ENCODE data around the gene RAC2.
"Not testable (repeated sequence)": the region's sequence is repeated elsewhere in the genome, so short reads cannot be mapped to it uniquely, and the experiment has no call there.

The RAC2 gene

DNA sequence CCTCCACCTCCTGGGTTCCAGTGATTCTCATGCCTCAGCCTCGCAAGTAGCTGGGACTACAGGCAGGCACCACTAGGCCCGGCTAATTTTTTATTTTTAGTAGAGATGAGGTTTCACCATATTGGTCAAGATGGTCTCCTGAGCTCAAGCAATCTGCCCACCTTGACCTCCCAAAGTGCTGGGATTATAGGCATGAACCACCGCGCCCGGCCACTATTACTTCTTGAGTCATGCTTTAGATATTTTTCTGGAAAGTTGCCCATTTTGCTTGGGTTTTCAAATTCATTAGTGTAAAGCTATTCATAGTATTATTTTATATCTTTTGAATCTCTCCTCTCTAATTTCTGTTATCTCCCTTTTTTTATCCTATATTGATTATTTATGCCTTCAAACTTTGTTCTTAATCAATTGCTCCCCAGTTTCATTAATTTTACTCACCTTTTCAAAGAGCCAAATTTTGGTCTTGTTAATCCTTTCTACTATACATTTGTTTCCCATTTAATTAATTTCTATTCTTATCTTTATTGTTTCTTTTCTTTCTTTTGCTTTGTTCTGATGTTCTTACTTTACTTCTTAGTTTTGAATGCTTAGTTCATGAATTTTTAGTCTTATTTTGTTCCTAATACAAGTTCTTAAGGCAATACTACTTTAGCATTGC is 10.3 kb upstream of the RAC2 start:
- DNase-seq: no peak

DNA sequence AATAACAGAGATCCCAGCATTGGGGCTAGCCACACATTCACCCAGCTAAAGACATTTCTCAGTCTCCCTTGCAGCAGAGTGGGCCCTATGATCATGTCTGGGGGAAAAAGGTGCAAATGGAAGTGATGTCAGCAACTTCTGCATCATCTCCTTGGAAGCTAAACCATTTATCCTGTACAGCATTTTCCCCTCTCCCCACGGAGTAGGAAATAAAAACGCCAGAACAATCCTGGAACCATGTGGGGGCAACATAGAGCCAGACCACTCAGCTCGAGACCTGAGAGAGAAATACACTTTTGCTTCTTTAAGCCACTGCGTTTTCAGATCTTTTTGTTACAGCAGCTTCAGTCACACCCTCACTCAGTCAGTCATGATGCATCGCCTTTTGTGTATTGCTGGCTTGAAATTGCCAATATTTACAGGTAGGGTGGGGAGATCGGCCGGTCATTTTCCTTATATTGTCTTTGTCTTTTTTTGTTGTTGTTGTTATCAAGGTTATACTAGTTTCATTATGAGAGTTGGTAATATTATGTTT is 9.1 kb upstream of the RAC2 start:
- no peak for DNase-seq

DNA sequence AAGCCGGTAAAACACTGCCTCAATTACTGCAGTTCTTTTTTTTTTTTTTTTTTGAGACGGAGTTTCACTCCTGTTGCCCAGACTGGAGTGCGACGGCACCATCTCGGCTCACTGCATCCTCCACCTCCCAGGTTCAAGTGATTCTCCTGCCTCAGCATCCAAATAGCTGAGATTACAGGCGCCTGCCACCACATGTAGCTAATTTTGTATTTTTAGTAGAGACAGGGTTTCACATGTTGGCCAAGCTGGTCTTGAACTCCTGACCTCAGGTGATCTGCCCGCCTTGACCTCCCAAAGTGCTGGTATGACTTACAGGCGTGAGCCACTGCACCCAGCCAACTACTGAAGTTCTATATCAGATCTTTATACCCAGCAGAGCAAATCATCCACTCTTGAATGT is 7.8 kb upstream of the RAC2 start:
- not testable (repeated sequence) for DNase-seq

DNA sequence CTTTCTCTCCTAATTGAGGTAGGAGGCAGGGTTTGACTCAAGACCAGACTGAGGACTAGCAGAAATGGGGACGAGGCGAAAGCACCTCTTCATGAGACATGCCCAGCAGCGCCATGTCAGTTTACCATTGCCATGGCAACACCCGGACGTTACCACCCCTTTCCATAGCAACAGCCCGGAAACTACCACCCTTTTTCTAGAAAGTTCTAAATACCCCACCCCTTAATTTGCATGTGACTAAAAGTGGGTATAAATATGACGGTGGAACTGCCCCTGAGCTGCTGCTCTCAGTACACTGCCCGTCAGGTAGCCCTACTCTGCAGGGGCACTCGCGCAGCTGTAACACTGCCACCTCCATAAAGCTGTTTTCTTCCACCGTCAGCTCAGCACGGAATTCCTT is 5.9 kb upstream of the RAC2 start:
- DNase-seq: no peak

DNA sequence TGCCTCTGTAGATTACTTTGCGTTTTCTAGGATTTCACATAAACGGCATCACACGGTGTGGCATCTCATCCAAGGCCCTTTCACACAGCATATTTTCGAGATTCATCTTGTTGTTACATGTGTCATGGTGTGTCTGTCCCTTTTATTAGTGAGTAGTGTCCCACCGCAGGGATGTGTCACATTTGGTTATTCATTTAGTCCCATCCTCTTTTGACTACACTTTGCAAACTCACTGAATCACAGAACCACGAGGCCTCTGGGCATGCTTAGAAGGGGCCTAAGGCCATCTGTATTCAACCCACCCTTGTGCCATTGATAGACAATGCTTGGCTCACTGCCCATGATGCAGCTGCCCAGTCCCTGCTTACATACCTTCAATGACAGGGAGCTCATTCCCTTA is 4.2 kb upstream of the RAC2 start:
- no peak for DNase-seq

DNA sequence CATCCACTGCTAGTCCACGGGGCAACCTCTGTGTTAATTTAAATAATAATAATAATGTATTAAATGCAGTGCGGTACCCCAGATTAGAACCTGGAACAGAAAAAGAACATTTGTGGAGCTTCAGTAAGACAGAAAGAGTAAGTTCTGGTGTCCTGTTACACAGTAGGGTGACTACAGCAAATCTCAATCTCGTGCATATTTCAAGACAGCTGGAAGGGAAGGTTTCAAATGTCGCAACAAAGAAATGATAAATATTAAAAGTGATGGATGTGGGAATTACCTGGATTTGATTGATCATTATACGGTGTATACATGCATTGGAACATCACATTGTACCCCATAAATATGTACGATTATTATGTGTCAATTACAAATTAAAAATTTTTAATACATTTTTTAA is 1.7 kb upstream of the RAC2 start:
- no peak for DNase-seq

DNA sequence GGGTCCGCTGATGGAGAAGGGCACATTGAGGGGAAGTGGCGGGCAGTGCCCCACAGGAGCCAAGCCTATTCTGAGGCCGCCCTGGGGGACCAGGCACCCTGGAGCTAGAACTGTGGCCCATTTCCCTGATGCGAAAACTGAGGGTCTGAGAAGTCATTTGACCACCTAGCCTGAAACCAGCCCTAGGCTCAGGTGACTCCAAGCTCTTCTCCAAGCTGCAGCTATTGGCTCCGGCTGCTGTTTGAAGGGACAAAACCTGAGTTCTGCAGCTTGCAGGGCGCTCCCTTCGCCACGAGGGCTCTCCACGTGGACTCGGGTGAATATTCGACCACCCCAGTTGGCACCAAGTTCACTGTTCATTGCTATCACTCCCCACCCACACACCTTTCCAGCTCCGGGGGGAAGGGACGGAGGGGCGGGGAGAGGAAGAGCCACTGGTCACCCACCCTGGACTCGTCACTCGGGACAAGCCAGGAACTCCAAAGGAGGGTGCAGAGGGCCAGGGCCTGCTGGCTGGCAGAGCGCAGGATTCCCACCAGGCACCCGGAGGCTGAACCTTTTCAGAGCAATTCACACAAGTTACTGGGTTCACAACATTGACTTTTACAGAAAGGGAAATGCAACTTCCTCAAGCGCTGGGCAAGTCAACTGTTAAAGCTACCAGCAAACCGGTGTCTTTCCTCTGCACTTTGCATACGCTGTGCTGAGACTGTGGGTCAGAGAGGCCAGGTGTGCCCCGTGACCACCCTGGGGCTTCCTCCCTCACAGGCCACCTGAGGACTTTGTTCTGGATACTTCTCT is 1.1 kb upstream of the RAC2 start:
- no peak for DNase-seq

DNA sequence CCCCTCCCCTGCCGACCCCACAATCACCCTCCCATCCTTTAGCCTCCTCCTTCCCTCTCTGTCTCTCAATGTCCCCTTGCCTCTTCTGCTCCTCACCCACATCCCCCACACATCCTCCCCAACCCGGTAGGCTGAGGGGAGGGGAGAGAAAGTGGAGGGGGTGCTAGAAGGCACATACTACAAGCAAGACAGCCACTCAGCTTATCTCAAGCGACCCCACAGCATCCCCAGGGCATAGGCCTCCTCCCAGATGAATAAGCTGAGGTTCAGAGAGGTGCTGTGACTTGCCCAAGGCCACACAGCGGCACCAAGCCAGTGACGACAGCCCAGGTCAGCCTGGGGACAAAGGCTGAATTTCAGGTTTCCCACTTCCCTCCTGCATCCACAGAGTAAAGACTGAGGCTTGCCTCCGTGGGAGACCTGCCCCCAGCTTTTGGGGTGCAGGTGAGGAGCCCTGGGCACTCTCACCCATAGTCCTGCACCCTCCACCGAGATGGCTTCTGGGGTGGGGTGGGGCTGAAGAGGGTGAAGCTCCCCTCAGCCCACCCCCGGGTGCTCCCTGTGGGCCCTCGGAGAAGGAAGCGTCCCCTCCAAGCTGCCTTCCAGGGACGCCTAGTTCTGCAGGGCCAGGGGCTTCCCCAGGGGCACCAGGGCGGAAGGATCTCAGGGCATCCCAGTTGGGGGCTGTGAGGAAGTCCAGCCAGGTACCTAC is 511 bp downstream of the RAC2 start:
- DNase-seq: no peak

DNA sequence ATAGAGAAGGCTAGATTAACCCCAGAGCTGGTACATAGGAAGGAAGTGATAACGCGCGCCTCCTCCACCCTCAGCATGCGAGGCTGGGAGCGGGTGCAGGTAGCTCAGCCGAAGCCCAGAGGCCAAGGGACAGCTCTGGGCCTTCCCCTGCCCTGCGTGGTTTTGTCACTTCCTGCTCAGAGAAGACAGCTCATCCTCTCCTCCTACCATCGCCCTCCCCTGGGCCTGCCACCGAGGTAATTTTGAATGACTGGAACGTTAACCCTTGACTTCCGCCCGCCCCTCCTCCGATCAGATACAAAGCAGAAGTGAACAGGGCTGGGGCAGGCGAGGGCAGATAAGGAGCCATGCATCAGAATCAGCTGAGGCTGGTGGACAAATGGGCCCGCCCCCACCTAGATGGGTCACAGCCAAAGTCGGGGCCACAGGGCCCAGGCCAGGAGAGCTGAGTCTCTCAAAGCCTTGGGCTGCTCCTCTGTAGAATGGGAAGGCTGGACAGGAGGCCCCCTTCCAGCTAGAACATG is 1.6 kb downstream of the RAC2 start:
- DNase-seq: no peak

DNA sequence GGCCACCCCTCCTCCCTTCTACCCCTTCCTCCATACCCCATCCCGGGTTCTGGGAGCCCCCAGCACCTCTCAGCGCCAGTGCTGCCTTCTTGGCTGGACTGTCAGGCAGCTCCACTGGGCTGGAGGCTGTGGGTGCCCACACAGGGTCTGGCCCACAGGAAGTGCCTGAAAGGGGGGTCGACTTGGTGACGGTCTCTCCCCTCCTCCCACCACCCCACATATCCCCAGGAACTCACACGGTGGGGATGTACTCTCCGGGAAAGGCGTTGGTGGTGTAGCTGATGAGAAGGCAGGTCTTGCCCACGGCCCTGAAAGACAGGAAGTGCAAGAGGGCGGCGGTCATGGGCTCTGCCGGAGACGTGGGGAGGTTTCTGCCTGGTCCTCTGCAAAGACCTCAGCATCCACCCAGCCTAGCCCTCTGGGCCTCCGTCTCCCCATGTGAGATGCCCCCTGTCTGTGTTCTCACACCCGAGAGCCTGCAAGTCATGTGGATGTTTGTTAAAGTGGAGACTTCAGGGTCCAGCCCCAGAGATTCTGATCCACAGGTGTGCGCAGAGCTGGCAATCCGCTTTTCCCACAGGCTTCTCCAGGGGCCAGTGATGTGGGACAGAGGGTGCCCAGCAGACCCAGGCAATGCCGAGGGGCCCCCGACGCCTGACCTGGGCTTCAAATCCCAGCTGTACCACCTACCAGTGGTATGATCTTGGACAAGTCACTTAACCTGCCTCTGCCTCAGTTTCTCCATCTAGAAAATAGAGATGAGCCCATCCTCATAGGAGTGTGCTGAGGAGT is 2.5 kb downstream of the RAC2 start:
- DNase-seq: no peak

DNA sequence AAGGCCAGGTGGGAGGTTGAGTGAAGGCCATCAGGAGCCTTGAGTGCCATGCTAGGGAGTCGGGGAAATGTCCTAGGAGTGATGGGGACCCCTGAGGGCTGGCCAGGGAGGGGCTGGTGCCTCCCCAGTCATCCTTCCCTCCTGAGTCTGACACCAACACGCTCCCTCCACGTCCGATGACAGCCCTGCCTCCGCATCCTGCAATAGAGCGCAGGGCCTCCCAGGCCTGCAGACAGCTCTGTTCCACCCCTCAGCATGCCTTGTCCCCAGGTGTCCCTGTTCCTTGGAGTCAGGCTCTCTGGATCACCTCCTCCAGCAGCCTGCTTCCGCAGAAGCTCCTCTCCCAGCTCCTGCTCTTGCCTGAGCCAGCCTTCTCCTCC is 3.1 kb downstream of the RAC2 start:
- no peak for DNase-seq

DNA sequence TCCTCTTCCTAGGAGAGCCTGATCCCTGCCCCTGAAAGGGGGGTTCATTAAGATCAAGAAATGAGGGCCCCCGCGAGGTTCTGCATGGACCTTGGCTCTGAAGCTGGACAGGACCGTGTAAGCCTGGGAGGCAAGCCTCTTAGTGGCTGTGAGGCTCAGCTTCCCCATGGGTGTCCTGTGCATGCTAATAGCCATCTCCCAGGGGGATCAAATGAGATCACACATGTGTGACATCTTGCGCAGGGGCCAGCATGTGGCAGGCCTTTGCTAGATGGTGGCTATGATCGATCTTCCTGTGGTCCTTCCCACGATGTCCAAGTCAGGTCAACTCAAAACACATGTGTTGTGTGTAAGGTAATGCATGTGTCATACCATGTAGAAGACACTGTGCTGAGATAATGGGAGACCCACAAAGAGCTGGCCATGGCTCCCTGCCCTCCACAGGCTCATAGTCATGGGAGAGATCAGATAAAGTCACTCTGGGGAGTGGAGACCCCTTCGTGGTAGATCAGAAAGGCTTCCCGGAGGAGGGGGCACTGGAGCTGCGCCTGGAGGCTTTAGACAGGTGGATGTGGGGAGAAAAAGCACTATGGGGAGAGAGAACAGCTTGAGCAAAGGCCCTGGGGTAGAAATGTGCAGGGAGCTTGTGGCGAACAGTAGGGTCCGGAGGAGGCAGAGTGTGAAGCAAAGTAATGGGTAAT is 3.7 kb downstream of the RAC2 start:
- DNase-seq: no peak

DNA sequence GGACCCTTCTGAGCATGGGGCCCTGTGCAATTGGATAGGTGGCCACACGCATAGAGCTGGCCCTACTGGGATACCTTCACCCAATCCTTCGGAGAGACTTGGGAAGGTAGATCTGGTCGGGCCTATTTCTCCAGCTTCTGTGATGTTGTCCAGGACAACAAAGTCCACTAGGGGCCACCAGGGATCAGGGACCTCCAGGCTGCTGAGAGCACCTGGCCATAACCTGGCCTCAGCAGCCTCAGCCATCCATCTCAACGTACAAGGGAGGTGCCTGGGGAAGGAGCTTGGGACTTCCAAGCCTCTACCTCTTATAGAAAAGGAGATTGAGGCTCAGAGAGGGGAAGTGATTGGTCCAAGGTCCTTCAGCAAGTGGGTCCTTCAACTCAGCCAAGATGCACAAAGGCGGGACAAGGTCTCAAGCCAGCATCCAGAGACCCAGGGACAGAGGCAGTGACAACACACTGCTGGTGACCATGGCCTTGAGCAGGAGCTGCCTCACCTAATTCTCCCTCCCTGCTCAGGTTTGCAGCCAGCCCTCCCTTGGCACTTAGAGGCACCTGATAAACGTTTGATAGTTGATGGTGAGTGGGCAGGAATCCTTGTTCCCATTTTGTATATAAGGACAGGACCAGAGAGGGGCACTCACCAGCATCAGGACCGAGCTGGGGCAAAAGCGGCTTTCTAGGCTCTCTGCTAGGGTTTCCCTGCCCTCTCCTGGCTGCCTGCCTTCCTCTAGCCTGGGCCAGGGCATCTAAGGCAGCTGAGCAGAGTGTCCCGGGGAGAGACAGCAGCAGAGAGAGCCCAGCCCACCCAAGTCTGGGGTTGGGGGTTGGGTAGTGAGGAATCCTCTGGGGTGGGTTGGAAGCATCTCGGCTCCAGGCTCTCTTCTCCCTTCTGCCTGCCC is 4.5 kb downstream of the RAC2 start:
- DNase-seq: no peak

DNA sequence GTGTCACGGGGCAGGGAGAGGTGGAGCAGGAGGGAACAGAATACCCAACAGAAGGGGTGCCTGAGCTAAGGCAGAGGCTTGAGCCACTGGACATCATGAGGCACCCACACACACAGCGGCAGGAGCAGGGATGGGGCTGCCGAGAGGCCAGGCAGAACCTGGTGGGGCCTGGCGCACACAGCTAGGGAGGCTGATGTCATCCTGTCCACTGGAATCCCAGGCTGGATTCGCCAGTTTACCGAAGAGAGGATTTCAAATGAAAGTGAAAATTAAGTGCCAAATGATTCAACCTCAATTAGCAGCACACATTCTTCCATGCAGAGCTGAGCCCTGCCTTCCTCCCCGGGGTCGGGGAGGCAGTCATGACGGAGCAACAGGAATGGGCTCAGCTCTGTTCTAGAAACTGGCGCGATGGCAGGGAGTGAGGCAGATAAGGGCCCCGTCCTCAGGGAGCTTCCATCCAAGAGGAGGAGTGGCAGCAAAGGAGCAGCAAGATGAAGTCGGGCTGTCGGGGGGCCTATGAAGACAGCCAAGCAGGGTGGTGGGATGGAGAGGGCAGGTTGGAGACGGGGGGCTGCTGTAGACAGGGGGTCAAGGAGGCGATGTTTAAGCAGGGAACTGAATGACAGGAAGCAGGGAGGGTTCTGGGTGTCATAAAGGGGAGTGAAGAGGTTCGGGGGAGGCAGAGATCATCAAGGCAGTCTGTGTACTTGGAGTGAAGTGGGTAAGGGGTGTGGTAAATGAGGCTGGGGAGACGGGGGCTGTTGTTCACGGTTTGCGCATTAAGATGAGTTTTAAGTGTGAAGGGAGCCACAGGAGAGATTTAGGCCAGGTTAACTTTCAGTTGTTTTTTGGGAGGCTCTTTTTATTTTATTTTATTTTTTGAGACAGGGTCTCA is 6.4 kb downstream of the RAC2 start:
- DNase-seq: no peak

DNA sequence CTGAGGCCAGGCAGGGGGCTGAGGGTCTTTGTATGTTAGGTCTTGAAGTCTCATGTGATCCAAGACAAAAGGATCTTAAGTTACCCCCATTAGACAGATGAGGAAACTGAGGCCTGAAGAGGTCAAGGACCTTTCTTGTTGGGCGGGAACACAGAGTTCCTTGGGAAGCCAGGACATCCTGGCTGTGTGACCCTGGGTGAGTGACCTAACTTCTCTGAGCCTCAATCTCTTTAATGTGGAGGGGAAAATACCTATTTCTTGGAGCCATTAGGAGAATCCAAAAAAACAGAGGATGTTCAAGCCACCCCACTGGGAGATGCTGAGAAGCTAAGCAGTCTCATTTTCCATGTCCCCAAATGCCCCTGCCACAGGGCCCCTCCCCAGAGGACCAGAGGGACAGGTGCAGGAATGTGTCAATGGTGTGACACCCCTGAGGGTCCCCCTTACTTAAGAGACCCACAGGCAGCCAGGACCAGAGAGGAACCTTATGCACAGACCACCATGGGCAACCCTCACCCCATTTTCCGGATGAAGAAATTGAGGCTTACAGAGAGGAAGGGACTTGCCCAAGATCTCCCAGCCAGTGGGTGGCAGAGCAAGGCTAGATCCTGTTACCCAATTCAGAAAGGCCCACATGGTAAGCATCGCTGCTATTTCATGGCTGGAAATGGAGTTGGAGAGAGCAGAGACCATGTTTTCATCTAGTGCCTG is 8.0 kb downstream of the RAC2 start:
- no peak for DNase-seq

DNA sequence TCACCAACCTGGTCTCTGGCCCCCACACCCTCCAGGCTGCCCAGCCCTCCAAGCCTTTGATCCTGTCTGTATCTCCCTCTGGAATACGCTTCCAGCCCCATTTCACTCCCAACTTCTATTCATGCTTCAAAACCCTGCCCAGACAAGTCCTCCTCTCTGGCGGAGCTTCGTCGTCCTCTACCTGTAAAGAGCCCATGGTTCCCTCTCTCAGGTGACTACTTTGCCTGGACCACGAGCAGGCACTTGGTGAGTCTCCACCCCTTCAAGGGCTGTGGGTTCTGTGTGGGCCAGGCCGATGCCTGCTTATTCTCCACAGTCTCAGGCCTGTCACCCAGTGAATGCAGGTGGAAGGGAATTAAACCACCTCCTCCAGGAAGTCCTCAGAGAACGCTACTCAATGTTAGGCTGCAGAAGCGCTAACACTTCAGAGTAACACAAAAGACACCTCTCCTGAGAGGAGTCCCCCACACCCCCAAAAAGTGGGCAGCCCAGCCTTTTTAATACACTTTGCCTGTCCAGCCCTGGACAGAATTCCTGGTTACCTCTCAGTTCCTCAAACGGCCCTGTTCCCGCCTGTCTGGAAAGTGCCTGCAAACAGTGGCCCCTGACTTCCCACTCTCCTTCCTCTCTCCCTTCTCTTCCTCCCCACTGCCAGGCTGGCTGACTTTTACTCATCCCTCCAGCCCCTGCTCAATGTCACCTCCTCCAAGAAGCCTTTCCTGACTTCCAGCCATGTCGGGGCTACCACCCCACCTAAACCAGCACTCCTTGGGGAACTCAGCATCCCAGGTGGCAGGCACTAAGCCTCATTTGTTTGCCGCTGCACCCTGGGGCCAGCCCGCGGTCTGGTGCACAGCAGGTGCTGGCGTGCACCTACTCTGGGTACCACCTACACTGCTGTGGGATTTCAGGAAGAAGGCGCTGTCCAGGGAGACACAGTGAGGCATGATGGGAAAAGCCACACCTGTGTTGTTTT is 9.0 kb downstream of the RAC2 start:
- no peak for DNase-seq

DNA sequence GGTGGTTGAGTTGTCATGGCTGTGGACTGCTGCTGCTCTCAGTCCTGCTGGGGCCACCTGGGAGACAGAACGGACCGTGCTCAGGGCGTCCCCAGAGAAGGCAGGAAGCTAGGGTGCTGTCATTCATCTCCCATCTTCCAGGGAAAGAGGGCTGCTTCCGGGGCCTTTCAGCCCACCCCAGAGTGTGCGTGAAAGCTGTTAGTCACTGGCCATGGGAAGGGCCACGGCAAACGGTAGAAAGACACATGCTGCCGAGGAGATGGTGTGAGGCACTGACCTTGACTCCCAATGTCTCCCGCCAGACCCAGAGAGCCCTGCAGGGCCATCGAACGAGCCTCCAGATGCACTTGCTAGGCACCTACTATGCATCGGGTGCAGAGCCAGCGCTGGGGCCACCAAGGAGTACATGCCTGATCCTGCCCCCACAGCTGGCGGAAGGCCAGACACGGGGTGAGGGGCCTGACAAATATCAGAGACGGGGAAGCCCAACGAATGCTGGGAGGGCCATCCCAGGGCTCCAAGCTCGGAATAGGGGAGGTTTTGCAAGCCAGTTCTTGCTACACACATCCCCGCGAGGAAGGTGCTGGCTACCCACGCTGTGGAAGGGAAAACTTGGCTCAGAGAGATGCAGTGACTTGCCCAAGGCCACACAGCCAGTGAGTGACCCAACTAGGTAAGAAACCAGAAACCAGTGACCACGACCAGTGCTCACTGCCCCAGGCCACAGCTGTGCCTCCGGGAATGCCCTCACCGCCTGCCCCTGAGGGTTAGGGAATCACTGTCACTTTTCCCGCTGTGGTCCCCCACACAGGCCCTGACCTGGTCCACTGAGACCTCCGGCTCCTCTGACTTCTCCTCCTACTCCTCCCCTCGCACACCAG is 10.1 kb downstream of the RAC2 start:
- no peak for DNase-seq
